GM10847 (cell line): ENCODE results near the gene NEK10.

Experiments
- POLR2A ChIP-seq: IDR thresholded peaks from 2 replicates; pipeline ENCODE4 v1.6.1; 2011; ENCODE audit not compliant: insufficient read length; ENCODE audit errors: extremely low read depth

The NEK10 gene

GRCh38 chr3:27281671-27282150 lies 87.5 kb downstream of the NEK10 start:
- no peak for TF ChIP-seq POLR2A

GRCh38 chr3:27279123-27279522 lies 90.1 kb downstream of the NEK10 start:
- TF ChIP-seq POLR2A = no peak

GRCh38 chr3:27278383-27279055 lies 90.7 kb downstream of the NEK10 start:
- no peak for TF ChIP-seq POLR2A

- TF ChIP-seq POLR2A = no peak
Observed at GRCh38 chr3:27275441-27275990, 93.7 kb downstream of the NEK10 start.

GRCh38 chr3:27271890-27272289 lies 97.3 kb downstream of the NEK10 start:
- no peak for TF ChIP-seq POLR2A

GRCh38 chr3:27254896-27255295 lies 114.3 kb downstream of the NEK10 start:
- TF ChIP-seq POLR2A = no peak

- TF ChIP-seq POLR2A = no peak
Observed at GRCh38 chr3:27253831-27254230, 115.4 kb downstream of the NEK10 start.

GRCh38 chr3:27253391-27253790 lies 115.8 kb downstream of the NEK10 start:
- TF ChIP-seq POLR2A = no peak

GRCh38 chr3:27252646-27253045 lies 116.5 kb downstream of the NEK10 start:
- TF ChIP-seq POLR2A = no peak

GRCh38 chr3:27244374-27244773 lies 124.8 kb downstream of the NEK10 start:
- TF ChIP-seq POLR2A = no peak

- TF ChIP-seq POLR2A = no peak
Observed at GRCh38 chr3:27239951-27240350, 129.2 kb downstream of the NEK10 start.

GRCh38 chr3:27228805-27229204 lies 140.4 kb downstream of the NEK10 start:
- no peak for TF ChIP-seq POLR2A

- TF ChIP-seq POLR2A = no peak
Observed at GRCh38 chr3:27224197-27224596, 145.0 kb downstream of the NEK10 start.

GRCh38 chr3:27221264-27221932 lies 147.8 kb downstream of the NEK10 start:
- TF ChIP-seq POLR2A = no peak

- no peak for TF ChIP-seq POLR2A
Observed at GRCh38 chr3:27220166-27220565, 149.0 kb downstream of the NEK10 start.

- TF ChIP-seq POLR2A = no peak
Observed at GRCh38 chr3:27219127-27219845, 149.9 kb downstream of the NEK10 start.

- TF ChIP-seq POLR2A = no peak
Observed at GRCh38 chr3:27216955-27217552, 152.1 kb downstream of the NEK10 start.
